SK-N-SH (cell line): ENCODE results near the gene MED14. TPM values are rescaled to one million over a fixed set of nuclear protein-coding genes. Genes with fewer than 3 reads are reported as not detected.

Source experiments
- CTCF ChIA-PET: fragments of 300-600, 350-600 bp; formaldehyde crosslinking; extraction: SDS; loops from one replicate; lab custom pipeline; 2021; lab: Yijun Ruan, JAX
- POLR2A ChIA-PET: fragments of 350-600 bp; sonication (Branson Sonifier 250); formaldehyde crosslinking; extraction: SDS; loops from one replicate; lab custom pipeline; 2020; ENCODE audit warnings: antibody characterized with exemption, inconsistent platforms; lab: Yijun Ruan, JAX
- DNase-seq: peaks from one replicate; pipeline ENCODE4 v3.0.0; 2012
- H2AFZ ChIP-seq: fragments of 200-600 bp; sonication (generic); 2 replicates; pipeline ENCODE4 v1.8.1; 2016; ENCODE audit warnings: antibody characterized with exemption, mild to moderate bottlenecking, low read depth
- H3F3A ChIP-seq: fragments of 200-600 bp; sonication (generic); replicated peaks from 2 replicates; pipeline ENCODE3; 2016; ENCODE audit warnings: antibody characterized with exemption, mild to moderate bottlenecking; ENCODE audit not compliant: insufficient read depth
- H3K27ac ChIP-seq, 2 experiments: fragments of 200-500 bp in 1 of 2; fragments of 200-600 bp in 1 of 2; sonication (Bioruptor generic) in 1 of 2; sonication (generic), shearing (Covaris generic) in 1 of 2; 2 replicates each; pipeline versions ENCODE4 v1.5.1 to v1.6.1; 2014 to 2016; ENCODE audit warnings: low read depth in 2 of 2, inconsistent platforms in 1 of 2, low read length in 1 of 2, mild to moderate bottlenecking in 1 of 2, mixed read lengths in 1 of 2
- H3K27me3 ChIP-seq: fragments of 200-600 bp; sonication (generic), shearing (Covaris generic); 2 replicates; pipeline ENCODE4 v1.6.1; 2016; ENCODE audit warnings: mixed run types; ENCODE audit not compliant: insufficient read depth
- H3K36me3 ChIP-seq, 2 experiments: fragments of 200-500 bp in 1 of 2; fragments of 200-600 bp in 1 of 2; sonication (Bioruptor generic) in 1 of 2; sonication (generic) in 1 of 2; replicated peaks in 1 of 2; 2 replicates each; pipeline versions ENCODE3 to v1.5.1; 2014 to 2016; ENCODE audit warnings: low read length in 1 of 2, mild to moderate bottlenecking in 1 of 2; ENCODE audit not compliant: insufficient read depth in 2 of 2, control insufficient read depth in 1 of 2
- H3K4me1 ChIP-seq, 2 experiments: fragments of 200-500 bp in 1 of 2; fragments of 200-600 bp in 1 of 2; sonication (Bioruptor generic) in 1 of 2; sonication (generic), shearing (Covaris generic) in 1 of 2; 2 replicates each; pipeline versions ENCODE4 v1.5.1 to v1.6.1; 2014 to 2016; ENCODE audit warnings: low read depth in 1 of 2, low read length in 1 of 2, mixed run types in 1 of 2; ENCODE audit not compliant: insufficient read depth in 2 of 2, control insufficient read depth in 1 of 2
- H3K4me2 ChIP-seq: fragments of 200-600 bp; sonication (generic), shearing (Covaris generic); 2 replicates; pipeline ENCODE4 v1.6.1; 2017; ENCODE audit warnings: mixed run types
- H3K4me3 ChIP-seq, 2 experiments: fragments of 200-500 bp in 1 of 2; fragments of 200-600 bp in 1 of 2; sonication (Bioruptor generic) in 1 of 2; sonication (generic), shearing (Covaris generic) in 1 of 2; 2 replicates each; pipeline versions ENCODE4 v1.5.1 to v1.8.1; 2014 to 2016; ENCODE audit warnings: low read depth in 2 of 2, inconsistent platforms in 1 of 2, low read length in 1 of 2, mild to moderate bottlenecking in 1 of 2, mixed read lengths in 1 of 2, moderate library complexity in 1 of 2
- H3K79me2 ChIP-seq: fragments of 200-600 bp; sonication (generic); 2 replicates; pipeline ENCODE4 v1.8.1; 2017; ENCODE audit warnings: mild to moderate bottlenecking; ENCODE audit not compliant: insufficient read depth
- H3K9ac ChIP-seq: fragments of 200-600 bp; sonication (generic); 2 replicates; pipeline ENCODE4 v1.6.1; 2017; ENCODE audit warnings: mixed run types
- H3K9me2 ChIP-seq: fragments of 200-600 bp; sonication (generic); 2 replicates; pipeline ENCODE4 v1.6.1; 2017; ENCODE audit warnings: mixed run types
- H3K9me3 ChIP-seq: fragments of 200-600 bp; sonication (generic); 2 replicates; pipeline ENCODE4 v1.6.1; 2017; ENCODE audit warnings: mixed run types, mild to moderate bottlenecking, moderate library complexity
- H4K20me1 ChIP-seq: fragments of 200-600 bp; sonication (generic); 2 replicates; pipeline ENCODE4 v1.6.1; 2017; ENCODE audit warnings: mild to moderate bottlenecking, mixed run types; ENCODE audit not compliant: insufficient read depth
- CHD2 ChIP-seq: fragments of 150-350 bp; IDR thresholded peaks from 2 replicates; pipeline ENCODE4 v1.6.1; 2018; ENCODE audit warnings: low read length; ENCODE audit not compliant: partially characterized antibody
- CTCF ChIP-seq: fragments of 200-600 bp; sonication (generic); IDR thresholded peaks from 2 replicates; pipeline ENCODE4 v1.6.1; 2017; ENCODE audit warnings: antibody characterized with exemption, mild to moderate bottlenecking, moderate library complexity
- ELF1 ChIP-seq: IDR thresholded peaks from 2 replicates; pipeline ENCODE4 v1.4.0; 2012
- EZH2phosphoT487 ChIP-seq: fragments of 200-600 bp; sonication (generic); IDR thresholded peaks from 2 replicates; pipeline ENCODE4 v1.6.1; 2017; ENCODE audit warnings: low read depth, mixed run types, mild to moderate bottlenecking, antibody characterized with exemption, moderate library complexity, borderline replicate concordance
- FOXM1 ChIP-seq: IDR thresholded peaks from 2 replicates; pipeline ENCODE4 v1.4.0; 2012; ENCODE audit warnings: low read depth, mild to moderate bottlenecking
- MAX ChIP-seq: IDR thresholded peaks from 2 replicates; pipeline ENCODE4 v1.4.0; 2012; ENCODE audit warnings: low read depth
- MEF2A ChIP-seq: IDR thresholded peaks from 2 replicates; pipeline ENCODE4 v1.4.0; 2012; ENCODE audit warnings: low read depth, borderline replicate concordance
- MXI1 ChIP-seq: IDR thresholded peaks from 2 replicates; pipeline ENCODE4 v1.6.1; 2012; ENCODE audit warnings: mild to moderate bottlenecking, low read depth, low read length, improper control_type of control experiment
- NFIC ChIP-seq: IDR thresholded peaks from 2 replicates; pipeline ENCODE4 v1.4.0; 2012; ENCODE audit warnings: borderline replicate concordance
- NRF1 ChIP-seq: IDR thresholded peaks from 2 replicates; pipeline ENCODE4 v1.6.1; 2012; ENCODE audit warnings: low read depth, mild to moderate bottlenecking, low read length
- PBX3 ChIP-seq: IDR thresholded peaks from 2 replicates; pipeline ENCODE4; 2012
- RXRA ChIP-seq: IDR thresholded peaks from 2 replicates; pipeline ENCODE4 v1.4.0; 2012; ENCODE audit warnings: low read depth, mild to moderate bottlenecking, borderline replicate concordance
- SIN3A ChIP-seq: IDR thresholded peaks from 2 replicates; pipeline ENCODE4 v1.6.1; 2012; ENCODE audit warnings: low read depth, mild to moderate bottlenecking, low read length, moderate library complexity, borderline replicate concordance
- SMC3 ChIP-seq: IDR thresholded peaks from 2 replicates; pipeline ENCODE4 v1.6.1; 2012; ENCODE audit warnings: low read depth, low read length, improper control_type of control experiment
- TCF12 ChIP-seq: IDR thresholded peaks from 2 replicates; pipeline ENCODE4 v1.4.0; 2012
- TEAD4 ChIP-seq: IDR thresholded peaks from 2 replicates; pipeline ENCODE4 v1.4.0; 2012; ENCODE audit warnings: mild to moderate bottlenecking, borderline replicate concordance; ENCODE audit not compliant: insufficient read depth
- USF1 ChIP-seq: IDR thresholded peaks from 2 replicates; pipeline ENCODE4 v1.4.0; 2012; ENCODE audit warnings: low read depth, borderline replicate concordance
- USF2 ChIP-seq: fragments of 150-350 bp; IDR thresholded peaks from 2 replicates; pipeline ENCODE4 v1.6.1; 2017; ENCODE audit warnings: antibody characterized with exemption, low read length, low read depth, borderline replicate concordance
- ZBTB33 ChIP-seq: IDR thresholded peaks from 2 replicates; pipeline ENCODE4 v1.4.0; 2012; ENCODE audit warnings: low read depth, borderline replicate concordance
- WGBS: methylation state at CpG from one replicate; pipeline ENCODE4 v1.1.6; 2017; ENCODE audit warnings: low lambda C conversion rate; 5-methylcytosine and 5-hydroxymethylcytosine counted together
- polyA plus RNA-seq, 3 experiments: library from polyadenylated mRNA; depleted of rRNA; stranded (reverse); fragments of >200 nt; gene quantifications; 2 replicates each; pipeline ENCODE4 v1.2.3, GENCODE V29; 2012

Gene MED14
- polyA plus RNA-seq, 1 of the 3 experiments (the other 2 are of a cell fraction) = 24.5 TPM

- Histone ChIP-seq H3K36me3 (no peaks in the 10 kb centered on the region), H3K27me3 (peaks cover 6% of the 10 kb centered on the region; the same call in 1 of the 2 replicates), H4K20me1 (no peaks in the 10 kb centered on the region), H3K4me1 (no peaks in the 10 kb centered on the region), H3K27ac (no peak overlapping the region; a peak in 1 of 4 replicates), H3K79me2 (no peaks in the 10 kb centered on the region), H3K9ac (no peak overlapping the region), H3F3A (peaks cover 5% of the 10 kb centered on the region), H3K4me2 (no peak overlapping the region), H3K9me2 (no peaks in the 10 kb centered on the region), H3K4me3 (no peak overlapping the region), H3K9me3 (no peaks in the 10 kb centered on the region), H2AFZ (no peak overlapping the region)
- POLR2A ChIA-PET = no interaction called here
- 5% methylated on average over 2 of the region's 2 CpGs for whole genome bisulfite sequencing
- CTCF ChIA-PET = interaction anchor here (1.1 kb wide), 1 partner anchor 15 kb away, joined by 3 read pairs; no protein-coding TSS in a partner anchor
- TF ChIP-seq SIN3A = no peak
- TF ChIP-seq MEF2A = no peak
- no peak for TF ChIP-seq USF2
- no peak for TF ChIP-seq MAX
- TF ChIP-seq MXI1 = no peak
- no peak for TF ChIP-seq NFIC
- TF ChIP-seq FOXM1 = no peak
- no peak for TF ChIP-seq EZH2phosphoT487
- DNase-seq = no peak
These were observed 36.9 kb upstream of the MED14 start for GRCh38 chrX:40772290-40772689.

- Histone ChIP-seq H4K20me1 (no peaks in the 10 kb centered on the region), H3K79me2 (no peaks in the 10 kb centered on the region), H3K4me3 (no peak overlapping the region), H3K4me2 (no peak overlapping the region), H3K27me3 (peaks cover 10% of the 10 kb centered on the region; the same call in 1 of the 2 replicates), H3K9me3 (no peaks in the 10 kb centered on the region), H3F3A (no peaks in the 10 kb centered on the region), H2AFZ (no peak overlapping the region), H3K4me1 (no peaks in the 10 kb centered on the region), H3K9me2 (no peaks in the 10 kb centered on the region), H3K36me3 (no peaks in the 10 kb centered on the region), H3K9ac (no peak overlapping the region), H3K27ac (no peak overlapping the region)
- 13% methylated on average over 1 of the region's 1 CpG for WGBS
- TF ChIP-seq MEF2A (no peak), FOXM1 (no peak), CHD2 (no peak), TEAD4 (no peak), USF1 (no peak), TCF12 (no peak), ELF1 (no peak), RXRA (no peak), PBX3 (no peak), NRF1 (no peak), SMC3 (no peak), ZBTB33 (no peak), CTCF (no peak), SIN3A (no peak), MAX (no peak)
- ChIA-PET CTCF (no interaction called here), POLR2A (no interaction called here)
- DNase-seq = no peak
These were observed 26.4 kb upstream of the MED14 start for GRCh38 chrX:40761762-40762161.
